Medulla oblongata (tissue), 1 donor: Measurements from ENCODE around the gene EIPR1.

Source experiments
- DNase-seq: peaks from one replicate; pipeline ENCODE4 v3.0.0-alpha.2; 2015; ENCODE audit errors: extremely low spot score

The EIPR1 gene

GRCh38 chr2:3324404-3325281 lies 53.0 kb downstream of the EIPR1 start:
- DNase-seq, result no peak

- DNase-seq, result no peak
Measured at GRCh38 chr2:3324036-3324386, 53.6 kb downstream of the EIPR1 start.

GRCh38 chr2:3323360-3324035 lies 54.1 kb downstream of the EIPR1 start:
- no peak for DNase-seq

- DNase-seq, result no peak
Measured at GRCh38 chr2:3322311-3322970, 55.2 kb downstream of the EIPR1 start.

DNA sequence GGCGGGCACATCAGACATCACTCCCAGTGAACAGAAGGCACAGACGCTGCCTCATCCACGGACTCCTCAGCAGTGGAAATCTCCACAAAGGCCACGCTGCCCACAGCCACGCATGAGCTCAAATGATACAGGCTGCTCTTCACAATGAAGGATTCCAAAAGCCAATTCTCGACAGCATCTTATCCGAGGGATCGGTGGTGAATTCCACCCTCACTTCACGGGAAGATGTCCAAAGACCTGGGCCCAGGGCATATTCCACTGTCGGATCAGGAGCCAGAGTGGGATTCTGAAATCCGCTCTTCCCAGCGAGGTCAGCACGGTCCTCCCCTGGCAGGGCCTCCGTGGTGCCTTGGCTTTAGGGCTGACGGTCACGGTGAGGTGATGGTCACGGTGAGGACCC lies 55.8 kb downstream of the EIPR1 start:
- no peak for DNase-seq

- DNase-seq, result no peak
Measured at GRCh38 chr2:3320910-3321605, 56.6 kb downstream of the EIPR1 start.

GRCh38 chr2:3319745-3320566 lies 57.7 kb downstream of the EIPR1 start:
- no peak for DNase-seq

DNA sequence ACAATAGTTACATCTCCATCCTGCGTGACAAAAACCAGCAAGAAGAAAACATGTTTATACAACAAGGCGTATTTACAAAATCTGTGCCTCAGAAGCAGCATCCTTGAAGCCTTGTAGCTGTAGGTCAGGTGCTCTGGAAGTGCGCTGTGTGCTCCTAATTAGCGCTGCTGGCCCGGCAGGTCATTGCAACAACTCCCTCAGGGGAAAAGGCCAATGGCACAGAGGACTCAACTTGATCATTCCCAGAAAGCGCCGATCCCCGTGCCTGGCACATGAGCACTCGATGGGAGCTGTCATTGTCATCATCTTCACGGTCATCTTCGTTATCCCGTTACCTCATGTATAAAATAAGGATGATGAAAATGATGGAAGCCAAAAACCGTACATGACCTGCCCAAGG lies 58.5 kb downstream of the EIPR1 start:
- no peak for DNase-seq

- DNase-seq, result no peak
Measured at GRCh38 chr2:3317871-3318590, 59.6 kb downstream of the EIPR1 start.

GRCh38 chr2:3317277-3317685 lies 60.3 kb downstream of the EIPR1 start:
- no peak for DNase-seq

DNA sequence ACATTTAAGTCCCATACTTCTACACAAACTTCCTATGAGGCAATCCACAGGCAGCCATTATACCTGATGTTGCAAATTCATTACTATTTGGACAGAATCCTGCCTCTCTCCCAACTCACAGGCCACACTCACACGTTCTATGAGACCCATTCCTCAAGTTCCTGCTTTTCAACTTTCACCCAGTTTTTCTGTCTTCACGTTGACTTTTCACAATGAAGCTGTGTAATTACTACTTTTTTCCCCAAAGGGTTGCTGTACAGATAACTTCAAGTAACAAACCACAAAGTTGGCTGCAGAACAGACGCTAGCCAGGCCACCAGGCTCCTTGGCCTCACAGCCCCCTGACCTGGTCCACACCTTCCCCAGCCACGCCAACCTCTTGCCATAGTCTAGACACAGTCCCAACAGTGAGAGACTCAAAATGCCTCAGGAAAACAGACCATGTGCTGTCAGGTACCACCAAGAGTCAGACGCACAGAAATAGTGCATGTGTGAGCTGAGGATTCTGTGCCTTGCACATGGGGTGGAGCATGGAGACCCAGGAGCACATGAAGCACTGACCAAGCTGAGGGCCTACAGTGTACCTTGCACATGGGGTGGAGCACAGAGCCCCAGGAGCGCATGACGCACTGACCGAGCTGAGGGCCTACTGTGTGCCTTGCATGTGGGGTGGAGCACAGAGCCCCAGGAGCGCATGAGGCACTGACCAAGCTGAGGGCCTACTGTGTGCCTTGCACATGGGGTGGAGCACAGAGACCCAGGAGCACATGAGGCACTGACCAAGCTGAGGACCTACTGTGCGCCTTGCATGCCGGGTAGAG lies 61.0 kb downstream of the EIPR1 start:
- DNase-seq, result no peak

DNA sequence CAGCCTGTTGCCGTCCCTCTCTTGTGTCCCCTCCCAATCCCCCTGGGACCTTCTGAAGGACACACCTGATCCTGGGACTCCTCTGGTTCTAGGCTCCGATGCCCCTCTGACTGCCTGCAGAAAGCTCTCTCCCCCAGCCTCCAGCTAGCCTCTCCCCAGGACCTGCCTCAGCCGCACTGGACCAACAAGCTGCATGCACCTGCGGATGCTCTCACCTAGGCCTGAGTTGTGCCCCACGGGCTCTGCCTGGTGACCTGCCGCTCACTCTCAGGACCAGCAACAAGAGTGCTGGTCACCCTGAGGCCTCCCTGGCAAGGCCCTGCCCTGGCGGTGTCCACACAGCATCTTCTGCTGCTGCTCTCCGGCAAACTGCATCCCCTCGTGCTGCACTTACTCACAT lies 63.0 kb downstream of the EIPR1 start:
- DNase-seq, result no peak

- DNase-seq, result no peak
Measured at GRCh38 chr2:3313781-3314375, 63.7 kb downstream of the EIPR1 start.

DNA sequence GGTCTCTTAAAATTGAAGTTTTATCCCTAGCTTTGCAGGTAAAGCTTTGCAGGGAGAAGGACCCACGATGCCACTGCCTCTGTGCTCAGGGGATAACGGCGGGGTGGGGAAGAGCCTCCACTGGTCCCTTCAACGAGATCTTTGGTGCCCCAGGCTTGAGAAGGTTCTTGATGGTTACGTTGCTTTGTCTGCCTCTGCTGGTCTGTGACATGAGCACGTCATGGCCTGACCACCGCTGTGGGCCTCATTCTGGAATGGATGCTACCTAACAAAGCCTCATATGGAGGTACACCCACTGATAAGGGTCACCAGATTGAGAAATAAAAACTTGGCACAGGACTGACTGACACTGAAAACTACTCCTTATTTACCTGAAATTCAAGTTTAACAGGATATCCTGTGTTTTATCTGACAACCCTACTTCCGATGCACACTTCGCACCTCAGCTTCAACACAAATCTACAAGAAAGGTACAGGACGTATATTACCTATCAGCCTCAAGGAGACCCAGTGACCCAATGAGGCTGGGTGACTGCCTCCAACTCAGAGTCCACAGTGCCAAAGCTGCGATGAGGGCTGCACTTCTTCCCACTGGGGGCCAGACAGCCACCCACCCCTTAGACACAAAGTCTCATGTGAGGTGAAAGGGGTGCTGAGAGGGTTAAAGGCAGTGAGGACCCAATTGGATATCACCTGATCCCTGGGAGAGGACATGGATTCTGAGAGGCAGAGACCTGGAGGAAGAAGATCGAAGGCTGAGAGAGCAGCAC lies 64.9 kb downstream of the EIPR1 start:
- no peak for DNase-seq

DNA sequence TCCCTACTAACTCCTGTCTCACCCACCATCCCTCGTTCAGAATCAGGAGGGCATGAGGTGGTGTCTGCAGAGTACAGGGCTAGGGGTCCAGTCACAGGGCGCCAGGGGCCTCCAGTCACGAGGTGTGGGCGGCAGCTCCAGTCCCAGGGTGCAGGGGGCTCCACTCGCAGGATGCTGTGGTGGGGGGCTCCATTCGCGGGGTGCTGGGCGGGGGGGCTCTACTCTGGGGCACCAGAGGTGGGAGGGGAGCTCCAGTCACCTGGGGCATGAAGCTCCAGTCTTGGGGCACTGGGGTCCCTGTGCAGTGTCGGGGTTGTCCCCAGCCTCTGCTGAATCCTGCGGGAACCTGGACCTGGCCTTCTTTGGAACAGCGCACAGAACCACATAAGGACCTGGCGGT lies 66.0 kb downstream of the EIPR1 start:
- DNase-seq, result no peak

DNA sequence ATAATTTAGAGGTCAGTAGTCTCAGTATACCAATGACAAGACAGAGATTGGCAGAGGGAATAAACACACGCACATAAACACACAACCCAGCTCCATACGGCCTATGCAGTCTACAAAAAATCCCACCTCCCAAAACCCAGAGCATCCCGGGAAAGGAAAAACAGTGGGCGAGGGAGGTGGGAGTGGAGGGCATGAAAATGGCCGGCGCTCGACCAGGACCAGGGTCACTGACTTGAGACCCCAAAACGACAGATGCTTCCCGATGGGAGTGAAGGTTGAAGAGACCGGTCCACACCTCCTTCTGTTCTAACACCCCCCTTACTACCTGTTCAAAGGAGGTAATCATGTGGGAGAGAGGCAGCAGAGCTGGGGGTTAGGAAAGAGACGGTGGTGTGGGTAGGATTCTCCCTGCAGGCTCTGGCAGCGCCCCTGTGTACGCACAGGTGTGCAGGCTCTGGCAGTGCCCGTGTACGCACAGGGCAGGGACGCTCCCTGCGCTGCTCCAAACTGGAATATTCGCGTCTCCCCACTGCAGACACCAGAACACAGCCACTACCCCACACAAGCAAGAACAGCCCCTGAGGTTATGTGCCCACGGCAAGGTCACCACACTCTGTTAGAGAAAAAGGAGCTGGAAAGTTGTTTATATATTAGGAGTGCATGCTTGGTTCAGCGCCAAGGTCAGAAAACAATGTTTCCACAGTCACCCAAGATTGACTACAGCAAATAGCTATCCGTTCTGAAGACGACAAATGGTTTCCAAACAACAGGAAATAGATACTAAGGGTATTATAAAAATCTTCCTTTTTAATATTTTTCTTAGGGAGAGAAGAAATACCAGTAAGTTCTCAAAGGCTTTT lies 67.9 kb downstream of the EIPR1 start:
- no peak for DNase-seq

DNA sequence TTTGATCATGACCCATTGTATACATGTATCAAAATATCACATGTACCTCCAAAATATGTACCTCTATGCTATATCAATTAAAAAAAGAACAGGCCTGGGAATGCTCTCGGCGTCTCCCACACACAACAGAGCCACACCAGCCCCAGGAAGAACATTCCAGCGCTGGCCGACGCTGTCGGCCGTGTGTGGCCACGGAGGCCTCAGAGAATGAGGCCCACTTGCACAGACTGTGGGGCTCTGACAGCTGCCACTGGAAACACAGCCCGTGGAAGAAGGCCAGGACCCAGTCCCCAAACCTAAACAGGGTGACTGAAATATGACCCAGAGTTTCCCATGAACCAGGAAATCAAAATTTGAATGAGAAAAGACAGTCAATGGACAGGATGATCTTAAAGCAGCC lies 69.7 kb downstream of the EIPR1 start:
- no peak for DNase-seq

GRCh38 chr2:3307236-3307635 lies 70.4 kb downstream of the EIPR1 start:
- DNase-seq, result no peak
